PC-9 (cell line): ENCODE measurements around the gene LGI4.

ENCODE experiments used
- CTCF ChIP-seq: fragments of 200-600 bp; sonication (generic); conservative IDR thresholded peaks from 2 replicates; pipeline ENCODE4 v1.6.1; 2017; ENCODE audit warnings: mixed run types, antibody characterized with exemption, mild to moderate bottlenecking, moderate library complexity
- EZH2 ChIP-seq: fragments of 200-600 bp; sonication (generic); IDR thresholded peaks from 2 replicates; pipeline ENCODE4 v1.8.0; 2017; ENCODE audit warnings: antibody characterized with exemption, low read depth

GRCh38 chr19:35105047-35105410 lies 29.8 kb downstream of the LGI4 start:
- TF ChIP-seq CTCF, result no peak
- TF ChIP-seq EZH2, result no peak
